GM12872 (cell line): ENCODE data around the gene MICU1.

Experiments used
- TF ChIP-seq, protein P1 (sequence below): IDR thresholded peaks from 3 replicates; pipeline ENCODE4 v1.5.1; 2011; ENCODE audit warnings: low read depth, mild to moderate bottlenecking, low read length, moderate library complexity; ENCODE audit not compliant: insufficient read depth

MICU1 gene, protein sequence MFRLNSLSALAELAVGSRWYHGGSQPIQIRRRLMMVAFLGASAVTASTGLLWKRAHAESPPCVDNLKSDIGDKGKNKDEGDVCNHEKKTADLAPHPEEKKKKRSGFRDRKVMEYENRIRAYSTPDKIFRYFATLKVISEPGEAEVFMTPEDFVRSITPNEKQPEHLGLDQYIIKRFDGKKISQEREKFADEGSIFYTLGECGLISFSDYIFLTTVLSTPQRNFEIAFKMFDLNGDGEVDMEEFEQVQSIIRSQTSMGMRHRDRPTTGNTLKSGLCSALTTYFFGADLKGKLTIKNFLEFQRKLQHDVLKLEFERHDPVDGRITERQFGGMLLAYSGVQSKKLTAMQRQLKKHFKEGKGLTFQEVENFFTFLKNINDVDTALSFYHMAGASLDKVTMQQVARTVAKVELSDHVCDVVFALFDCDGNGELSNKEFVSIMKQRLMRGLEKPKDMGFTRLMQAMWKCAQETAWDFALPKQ

DNA sequence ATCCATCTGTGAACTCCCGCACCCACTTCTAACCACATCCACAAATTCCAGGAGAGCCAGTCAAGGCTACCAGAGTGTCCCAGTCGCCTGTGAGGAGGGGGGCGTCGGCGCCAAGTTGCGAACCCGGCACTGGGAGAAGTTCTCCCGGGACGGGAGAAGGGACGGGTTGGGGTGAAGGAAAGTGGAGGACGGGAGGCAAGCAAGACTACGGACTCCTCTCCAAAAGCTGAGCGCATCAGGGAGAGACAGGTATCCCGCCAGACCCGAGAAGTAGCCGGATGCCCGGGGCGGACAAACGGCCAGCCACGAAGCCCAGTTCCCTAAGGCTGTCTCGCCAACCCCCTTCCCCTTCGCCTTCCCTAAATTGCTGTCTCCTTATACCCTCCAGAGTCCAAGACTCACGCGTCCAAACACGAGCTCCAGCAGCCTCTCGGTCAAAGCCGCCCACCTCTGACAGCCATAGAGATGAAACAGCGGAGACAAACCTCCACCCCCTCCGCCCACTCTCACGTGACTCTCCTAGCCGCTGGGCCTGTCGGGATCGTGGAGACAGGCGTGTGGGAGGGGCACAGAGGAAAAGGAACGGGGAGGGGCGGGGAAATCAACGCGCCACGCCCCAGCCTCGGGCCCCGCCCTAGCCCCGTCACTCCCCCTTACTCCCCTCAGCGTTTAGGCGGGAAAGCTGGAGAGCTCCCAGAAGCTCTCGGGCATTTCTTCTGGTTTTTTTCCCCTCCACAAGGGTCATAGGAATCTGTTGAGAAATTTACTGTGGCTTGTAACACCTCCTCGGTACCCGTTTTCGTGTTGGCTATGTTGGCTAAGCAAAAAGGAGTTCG, at the start of gene MICU1:
Gene MICU1, minus strand, starts transcription at position 472 of the 836 bp plus-strand sequence. CDS start 59,286 bp downstream, outside the sequence.
- TF ChIP-seq, protein P1, sequence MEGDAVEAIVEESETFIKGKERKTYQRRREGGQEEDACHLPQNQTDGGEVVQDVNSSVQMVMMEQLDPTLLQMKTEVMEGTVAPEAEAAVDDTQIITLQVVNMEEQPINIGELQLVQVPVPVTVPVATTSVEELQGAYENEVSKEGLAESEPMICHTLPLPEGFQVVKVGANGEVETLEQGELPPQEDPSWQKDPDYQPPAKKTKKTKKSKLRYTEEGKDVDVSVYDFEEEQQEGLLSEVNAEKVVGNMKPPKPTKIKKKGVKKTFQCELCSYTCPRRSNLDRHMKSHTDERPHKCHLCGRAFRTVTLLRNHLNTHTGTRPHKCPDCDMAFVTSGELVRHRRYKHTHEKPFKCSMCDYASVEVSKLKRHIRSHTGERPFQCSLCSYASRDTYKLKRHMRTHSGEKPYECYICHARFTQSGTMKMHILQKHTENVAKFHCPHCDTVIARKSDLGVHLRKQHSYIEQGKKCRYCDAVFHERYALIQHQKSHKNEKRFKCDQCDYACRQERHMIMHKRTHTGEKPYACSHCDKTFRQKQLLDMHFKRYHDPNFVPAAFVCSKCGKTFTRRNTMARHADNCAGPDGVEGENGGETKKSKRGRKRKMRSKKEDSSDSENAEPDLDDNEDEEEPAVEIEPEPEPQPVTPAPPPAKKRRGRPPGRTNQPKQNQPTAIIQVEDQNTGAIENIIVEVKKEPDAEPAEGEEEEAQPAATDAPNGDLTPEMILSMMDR: no peak

DNA sequence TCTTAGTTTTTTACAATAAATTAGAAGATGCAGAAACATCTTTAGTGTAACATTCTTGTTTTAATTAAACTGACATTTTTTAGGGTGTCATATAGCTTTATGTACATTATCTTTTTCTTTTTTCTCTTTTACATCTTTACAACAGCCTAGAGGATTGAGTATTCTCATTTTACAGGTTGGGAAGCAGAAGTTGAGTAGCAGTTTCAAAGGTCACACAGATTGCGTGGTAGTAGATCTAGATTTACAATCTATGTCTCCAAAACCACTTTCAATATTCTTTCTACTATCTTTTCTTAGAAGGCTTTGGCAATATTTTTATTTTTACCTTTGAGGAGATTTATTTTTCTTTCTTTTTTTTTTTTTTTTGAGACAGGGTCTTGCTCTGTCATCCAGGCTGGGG, 47.4 kb upstream of the MICU1 start:
- TF ChIP-seq, protein P1: no peak

DNA sequence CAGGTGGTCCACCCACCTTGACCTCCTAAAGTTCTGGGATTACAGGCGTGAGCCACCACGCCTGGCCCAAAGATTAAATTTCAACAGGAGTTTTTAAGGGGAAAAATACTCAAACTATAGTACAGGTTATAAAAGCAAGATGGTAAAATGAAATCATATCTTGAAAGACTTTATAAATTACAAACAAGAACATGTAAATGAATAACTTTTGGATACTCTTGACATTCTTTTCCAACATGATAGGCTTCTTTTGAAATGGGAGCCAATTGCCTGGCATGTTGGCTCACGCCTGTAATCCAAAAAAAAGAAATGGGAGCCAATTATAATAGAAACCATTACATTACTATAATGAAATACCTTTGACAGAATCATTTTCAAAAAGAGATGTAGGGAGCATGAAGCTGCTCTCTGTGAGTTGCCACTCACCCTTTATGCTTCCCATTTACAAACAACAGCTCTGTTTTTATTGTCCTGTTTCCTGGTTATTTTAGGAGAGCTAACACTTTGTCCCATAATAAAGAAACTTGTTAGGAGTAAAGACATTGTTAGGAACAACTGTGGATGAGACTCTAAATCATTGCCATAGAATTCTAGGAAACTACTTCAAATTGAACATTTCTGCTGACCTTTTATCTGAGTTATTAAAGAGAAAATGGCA, 41.5 kb upstream of the MICU1 start:
- TF ChIP-seq, protein P1: no peak

DNA sequence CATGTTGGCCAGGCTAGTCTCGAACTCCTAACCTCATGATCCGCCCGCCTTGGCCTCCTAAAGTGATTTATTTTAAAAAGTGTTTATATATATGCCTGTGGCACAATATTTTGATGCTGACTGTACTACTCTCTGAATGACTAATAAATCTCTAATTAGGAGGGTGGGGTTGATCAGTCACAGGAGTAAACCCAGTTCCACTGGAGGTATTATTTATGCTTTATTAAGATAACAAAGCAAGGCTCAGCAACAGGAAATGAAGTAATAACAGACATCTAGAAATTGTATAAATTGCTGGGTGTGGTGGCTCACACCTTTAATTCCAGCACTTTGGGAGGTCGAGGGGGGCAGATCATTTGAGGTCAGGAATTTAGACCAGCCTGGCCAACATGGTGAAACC, 40.0 kb upstream of the MICU1 start:
- TF ChIP-seq, protein P1: no peak

DNA sequence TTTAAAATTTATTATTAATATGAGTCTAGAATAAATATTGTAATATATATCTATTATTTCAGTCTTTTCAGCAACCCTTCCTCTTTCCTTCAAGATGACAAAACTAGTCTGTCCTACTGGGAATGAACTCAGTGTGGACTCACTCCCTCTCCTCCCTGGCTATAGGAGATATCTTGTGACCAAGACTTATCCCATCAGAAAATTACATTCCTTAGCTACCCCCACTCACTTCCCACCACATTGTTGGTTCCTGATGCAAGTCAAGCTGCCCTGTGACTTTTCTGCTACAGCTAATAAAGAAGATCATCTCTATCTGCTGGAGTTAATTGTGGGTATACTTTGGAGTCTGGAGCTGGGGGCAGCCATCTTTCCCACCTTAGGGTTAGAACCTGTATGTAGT, 38.1 kb upstream of the MICU1 start:
- TF ChIP-seq, protein P1: no peak

DNA sequence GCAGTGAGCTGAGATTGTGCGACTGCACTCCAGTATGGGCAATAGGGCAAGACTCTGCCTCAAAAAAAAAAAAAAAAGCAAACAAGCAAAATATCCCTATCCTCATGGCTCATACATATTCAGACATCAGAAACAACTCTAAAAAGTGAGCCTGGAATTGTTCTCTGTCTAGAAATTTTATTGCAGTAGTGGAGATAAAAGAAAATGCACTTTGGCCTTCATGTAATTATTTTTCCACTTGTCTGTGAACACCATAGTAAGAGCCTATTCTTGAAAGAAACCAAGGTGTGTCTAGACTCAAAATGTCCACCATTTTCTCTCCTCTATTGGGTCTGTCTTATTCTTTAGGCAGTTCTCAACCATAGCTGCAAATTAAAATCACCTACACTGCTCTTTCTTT, 35.6 kb upstream of the MICU1 start:
- TF ChIP-seq, protein P1: no peak

DNA sequence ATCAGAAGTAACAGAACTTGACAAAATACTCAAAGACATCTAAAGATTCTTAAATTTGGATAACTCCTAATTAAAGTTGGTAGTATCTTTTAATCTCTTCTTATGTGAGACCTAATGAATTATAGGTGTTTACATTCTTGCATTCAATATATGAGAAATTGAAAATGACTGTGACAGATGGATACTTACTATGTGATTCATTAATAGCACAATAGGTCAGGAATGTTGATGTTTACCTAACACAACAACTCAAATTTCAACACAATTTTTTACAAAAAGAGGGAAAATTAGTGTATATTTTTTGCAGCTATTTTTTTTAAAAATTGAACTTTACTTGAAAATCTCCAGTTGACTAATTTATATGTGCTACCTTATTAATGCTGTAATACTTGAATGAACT, 34.3 kb upstream of the MICU1 start:
- TF ChIP-seq, protein P1: no peak
